ENCODE results near the gene AQP2. TPM values are rescaled to one million over a fixed set of nuclear protein-coding genes. Genes with fewer than 3 reads are reported as not detected.

Gene AQP2
- total RNA-seq, 1 experiment from 2014 or later, result 0.36 TPM

DNA sequence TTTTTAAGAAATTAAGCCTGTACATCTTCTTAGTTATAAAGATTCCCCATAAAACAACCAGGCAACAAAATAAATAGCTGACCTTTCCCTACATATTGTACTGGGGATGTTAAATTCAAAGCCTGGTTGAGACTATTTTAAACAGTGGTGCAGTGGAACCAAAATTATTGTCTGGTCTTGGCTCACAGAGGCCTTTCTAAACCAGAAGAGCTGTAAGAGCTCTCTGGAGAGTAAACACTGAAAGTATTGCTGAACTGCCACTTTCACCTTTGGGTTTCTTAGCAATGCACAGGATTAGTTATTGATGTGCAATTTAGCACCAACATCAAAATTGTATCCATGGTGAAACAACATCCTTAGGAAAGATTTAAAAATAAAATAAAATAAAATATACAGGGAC, 54.2 kb downstream of the AQP2 start:
- CTCF ChIA-PET, result interaction anchor here (0.6 kb wide), 1 partner anchor 121 kb away, joined by 8 read pairs; no protein-coding TSS in a partner anchor

DNA sequence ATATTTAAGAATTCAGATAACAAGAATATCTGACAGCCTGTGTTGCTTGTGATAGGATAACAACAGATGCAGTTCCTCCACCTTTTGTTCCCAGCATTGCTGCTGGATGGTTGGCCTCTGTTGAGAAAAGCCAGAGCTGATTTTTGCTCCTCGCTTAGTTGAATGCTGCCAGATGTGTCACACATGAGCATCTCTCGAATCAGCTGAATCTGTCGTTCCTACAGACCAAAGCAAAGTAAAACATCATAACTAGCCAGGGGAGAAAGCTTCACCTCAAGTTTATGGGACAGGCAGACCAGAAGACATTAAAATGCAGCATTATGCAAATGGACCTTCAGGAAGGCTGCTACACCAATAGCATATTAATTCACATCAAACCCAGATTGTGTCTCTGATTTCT, 54.6 kb downstream of the AQP2 start:
- ATAC-seq, result no peak
- Histone ChIP-seq H3K36me3 (ENCODE audit: control insufficient read depth, insufficient read depth, low read length) (peaks cover 67% of the 10 kb centered on the region), H3K9me3 (ENCODE audit: control insufficient read depth, insufficient read depth, low read depth, low read length) (no peaks in the 10 kb centered on the region), H3K4me3 (ENCODE audit: low read depth in 2 of 2, low read length in 2 of 2) (no peak overlapping the region), H3K27me3 (ENCODE audit: control insufficient read depth, insufficient read depth, low read length) (no peaks in the 10 kb centered on the region), H3K27ac (ENCODE audit: low read length) (no peak overlapping the region; the same call in 1 of the 2 replicates), H3K4me1 (ENCODE audit: control insufficient read depth, insufficient read depth, low read length) (peaks cover 16% of the 10 kb centered on the region)
- CTCF ChIA-PET, result interaction anchor here (0.6 kb wide), 1 partner anchor 121 kb away, joined by 8 read pairs; no protein-coding TSS in a partner anchor
- in situ Hi-C loops (cut with HindIII; ENCODE audit: low pct_unique_long_range_greater_than_20kb, low sequenced_read_pairs) (no loop called here), intact Hi-C loops (cut with micrococcal nuclease; ENCODE audit: unreplicated experiment) (no loop called here)
- TF ChIP-seq POLR2AphosphoS5 (IDR thresholded peaks at IDR 0.05; ENCODE audit: low read depth, low read length), result no peak
- TF ChIP-seq, protein P1, sequence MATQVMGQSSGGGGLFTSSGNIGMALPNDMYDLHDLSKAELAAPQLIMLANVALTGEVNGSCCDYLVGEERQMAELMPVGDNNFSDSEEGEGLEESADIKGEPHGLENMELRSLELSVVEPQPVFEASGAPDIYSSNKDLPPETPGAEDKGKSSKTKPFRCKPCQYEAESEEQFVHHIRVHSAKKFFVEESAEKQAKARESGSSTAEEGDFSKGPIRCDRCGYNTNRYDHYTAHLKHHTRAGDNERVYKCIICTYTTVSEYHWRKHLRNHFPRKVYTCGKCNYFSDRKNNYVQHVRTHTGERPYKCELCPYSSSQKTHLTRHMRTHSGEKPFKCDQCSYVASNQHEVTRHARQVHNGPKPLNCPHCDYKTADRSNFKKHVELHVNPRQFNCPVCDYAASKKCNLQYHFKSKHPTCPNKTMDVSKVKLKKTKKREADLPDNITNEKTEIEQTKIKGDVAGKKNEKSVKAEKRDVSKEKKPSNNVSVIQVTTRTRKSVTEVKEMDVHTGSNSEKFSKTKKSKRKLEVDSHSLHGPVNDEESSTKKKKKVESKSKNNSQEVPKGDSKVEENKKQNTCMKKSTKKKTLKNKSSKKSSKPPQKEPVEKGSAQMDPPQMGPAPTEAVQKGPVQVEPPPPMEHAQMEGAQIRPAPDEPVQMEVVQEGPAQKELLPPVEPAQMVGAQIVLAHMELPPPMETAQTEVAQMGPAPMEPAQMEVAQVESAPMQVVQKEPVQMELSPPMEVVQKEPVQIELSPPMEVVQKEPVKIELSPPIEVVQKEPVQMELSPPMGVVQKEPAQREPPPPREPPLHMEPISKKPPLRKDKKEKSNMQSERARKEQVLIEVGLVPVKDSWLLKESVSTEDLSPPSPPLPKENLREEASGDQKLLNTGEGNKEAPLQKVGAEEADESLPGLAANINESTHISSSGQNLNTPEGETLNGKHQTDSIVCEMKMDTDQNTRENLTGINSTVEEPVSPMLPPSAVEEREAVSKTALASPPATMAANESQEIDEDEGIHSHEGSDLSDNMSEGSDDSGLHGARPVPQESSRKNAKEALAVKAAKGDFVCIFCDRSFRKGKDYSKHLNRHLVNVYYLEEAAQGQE (IDR thresholded peaks at IDR 0.05; ENCODE audit: insufficient read depth in 1 of 2, low read depth in 2 of 2, low read length in 1 of 2), result no peak
- TF ChIP-seq, protein P2, sequence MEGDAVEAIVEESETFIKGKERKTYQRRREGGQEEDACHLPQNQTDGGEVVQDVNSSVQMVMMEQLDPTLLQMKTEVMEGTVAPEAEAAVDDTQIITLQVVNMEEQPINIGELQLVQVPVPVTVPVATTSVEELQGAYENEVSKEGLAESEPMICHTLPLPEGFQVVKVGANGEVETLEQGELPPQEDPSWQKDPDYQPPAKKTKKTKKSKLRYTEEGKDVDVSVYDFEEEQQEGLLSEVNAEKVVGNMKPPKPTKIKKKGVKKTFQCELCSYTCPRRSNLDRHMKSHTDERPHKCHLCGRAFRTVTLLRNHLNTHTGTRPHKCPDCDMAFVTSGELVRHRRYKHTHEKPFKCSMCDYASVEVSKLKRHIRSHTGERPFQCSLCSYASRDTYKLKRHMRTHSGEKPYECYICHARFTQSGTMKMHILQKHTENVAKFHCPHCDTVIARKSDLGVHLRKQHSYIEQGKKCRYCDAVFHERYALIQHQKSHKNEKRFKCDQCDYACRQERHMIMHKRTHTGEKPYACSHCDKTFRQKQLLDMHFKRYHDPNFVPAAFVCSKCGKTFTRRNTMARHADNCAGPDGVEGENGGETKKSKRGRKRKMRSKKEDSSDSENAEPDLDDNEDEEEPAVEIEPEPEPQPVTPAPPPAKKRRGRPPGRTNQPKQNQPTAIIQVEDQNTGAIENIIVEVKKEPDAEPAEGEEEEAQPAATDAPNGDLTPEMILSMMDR (IDR thresholded peaks at IDR 0.05), result no peak
- no peak for TF ChIP-seq SIN3A (IDR thresholded peaks at IDR 0.05; ENCODE audit: borderline replicate concordance, insufficient read depth, low read depth, low read length)
- no peak for TF ChIP-seq TCF7L2 (IDR thresholded peaks at IDR 0.05; ENCODE audit: low read depth, low read length)
- DNase-seq (ENCODE audit: low read depth, low spot score), result no peak
- BruUV-seq (replicated peaks), result no TSS peak
- POLR2A ChIA-PET, result no interaction called here

More for the DNA sequence above, 54.2 kb downstream of the AQP2 start:
- intact Hi-C loops (cut with micrococcal nuclease; ENCODE audit: unreplicated experiment) (no loop called here), in situ Hi-C loops (cut with HindIII; ENCODE audit: low pct_unique_long_range_greater_than_20kb, low sequenced_read_pairs) (no loop called here)
- H3K27me3 ChIP-seq (ENCODE audit: control insufficient read depth, insufficient read depth, low read length), result no peaks in the 10 kb centered on the region
- H3K9me3 ChIP-seq (ENCODE audit: control insufficient read depth, insufficient read depth, low read depth, low read length), result no peaks in the 10 kb centered on the region
- H3K4me1 ChIP-seq (ENCODE audit: control insufficient read depth, insufficient read depth, low read length), result peaks cover 16% of the 10 kb centered on the region
- POLR2A ChIA-PET, result no interaction called here
- TF ChIP-seq, protein P1 (IDR thresholded peaks at IDR 0.05; ENCODE audit: insufficient read depth in 1 of 2, low read depth in 2 of 2, low read length in 1 of 2), result no peak
- TF ChIP-seq TCF7L2 (IDR thresholded peaks at IDR 0.05; ENCODE audit: low read depth, low read length), result no peak
- no peak for TF ChIP-seq SIN3A (IDR thresholded peaks at IDR 0.05; ENCODE audit: borderline replicate concordance, insufficient read depth, low read depth, low read length)
- TF ChIP-seq, protein P2 (IDR thresholded peaks at IDR 0.05), result no peak
- TF ChIP-seq POLR2AphosphoS5 (IDR thresholded peaks at IDR 0.05; ENCODE audit: low read depth, low read length), result no peak
- H3K4me3 ChIP-seq (ENCODE audit: low read depth in 2 of 2, low read length in 2 of 2), result no peak overlapping the region
- H3K36me3 ChIP-seq (ENCODE audit: control insufficient read depth, insufficient read depth, low read length), result peaks cover 62% of the 10 kb centered on the region
- H3K27ac ChIP-seq (ENCODE audit: low read length), result no peak overlapping the region
- DNase-seq (ENCODE audit: low read depth, low spot score), result no peak
- no peak for ATAC-seq
- BruUV-seq (replicated peaks), result no TSS peak

Data from Panc1 (cell line).